ENCODE data around the gene KCNH8.

GRCh38 chr3:19215427-19215826 is 67.1 kb downstream of the KCNH8 start:
- TF ChIP-seq CTCF (conservative IDR thresholded peaks at IDR 0.05; ENCODE audit: low read length) (no peak), EZH2phosphoT487 (IDR thresholded peaks at IDR 0.05; ENCODE audit: borderline replicate concordance, low read depth, low read length) (no peak)

All from OCI-LY7 (cell line).